ENCODE results near the gene IAH1. TPM values are rescaled to one million over a fixed set of nuclear protein-coding genes. Genes with fewer than 3 reads are reported as not detected.

The IAH1 gene
- total and polyA plus RNA-seq, 2 of the 4 experiments (the other 2 are of a cell fraction), result 84.5 to 89.8 TPM

GRCh38 chr2:9492927-9493326 is 18.6 kb downstream of the IAH1 start:
- POLR2A ChIA-PET (ENCODE audit: unreplicated experiment), result no interaction called here
- DNase-seq (no peak), ATAC-seq (ENCODE audit: low read depth) (no peak)
- no peak overlapping the region for H2BK20ac ChIP-seq (ENCODE audit: low read depth, low read length)
- no peak overlapping the region for H3K14ac ChIP-seq (replicated peaks; ENCODE audit: low read depth, low read length)
- H3K23ac ChIP-seq (ENCODE audit: low read depth, low read length), result no peak overlapping the region
- peaks cover 2% of the 10 kb centered on the region; the same call in 1 of the 2 replicates for H3K4me1 ChIP-seq (ENCODE audit: control insufficient read depth, insufficient read depth, low read length)
- H3K9ac ChIP-seq (ENCODE audit: low read depth, low read length), result no peak overlapping the region
- H3K9me3 ChIP-seq (ENCODE audit: control insufficient read depth, insufficient read depth, low read length), result no peaks in the 10 kb centered on the region
- no peak overlapping the region for H2AFZ ChIP-seq (replicated peaks; ENCODE audit: low read length, poor library complexity)
- in situ Hi-C loops (cut with MboI; ENCODE audit: low sequenced_read_pairs), result no loop called here
- H3K27me3 ChIP-seq (ENCODE audit: control insufficient read depth, insufficient read depth, low read length), result no peaks in the 10 kb centered on the region
- H3K18ac ChIP-seq (ENCODE audit: low read depth, low read length), result no peak overlapping the region
- H2AK9ac ChIP-seq (replicated peaks; ENCODE audit: low read depth, low read length, poor library complexity), result no peak overlapping the region
- no peak overlapping the region for H3K4me2 ChIP-seq (ENCODE audit: low read depth, low read length)
- H2BK5ac ChIP-seq (ENCODE audit: low read depth, low read length, poor library complexity, severe bottlenecking), result no peak overlapping the region
- peaks cover 52% of the 10 kb centered on the region for H3K36me3 ChIP-seq (ENCODE audit: control insufficient read depth, insufficient read depth, low read length)
- no peak overlapping the region for H4K8ac ChIP-seq (ENCODE audit: low read depth in 2 of 2, low read length in 2 of 2)
- no peak for TF ChIP-seq RFX5 (IDR thresholded peaks at IDR 0.05; ENCODE audit: low read depth, low read length)
- no peak for TF ChIP-seq CHD1 (IDR thresholded peaks at IDR 0.05; ENCODE audit: low read depth, low read length)
- no peak for TF ChIP-seq ELK1 (IDR thresholded peaks at IDR 0.05; ENCODE audit: borderline replicate concordance, low read depth, low read length)
- TF ChIP-seq CEBPB (IDR thresholded peaks at IDR 0.05; ENCODE audit: low read depth, low read length), result no peak
- no peak for TF ChIP-seq USF2 (IDR thresholded peaks at IDR 0.05; ENCODE audit: low read depth, low read length)
- TF ChIP-seq NFE2L2 (IDR thresholded peaks at IDR 0.05; ENCODE audit: low read depth, low read length), result no peak
- TF ChIP-seq FOS (IDR thresholded peaks at IDR 0.05; ENCODE audit: low read depth, low read length), result no peak
- TF ChIP-seq MAZ (IDR thresholded peaks at IDR 0.05; ENCODE audit: borderline replicate concordance, low read depth, low read length), result no peak
- no peak for TF ChIP-seq MAFK (IDR thresholded peaks at IDR 0.05; ENCODE audit: low read depth, low read length)
- no peak for TF ChIP-seq MXI1 (IDR thresholded peaks at IDR 0.05; ENCODE audit: borderline replicate concordance, low read depth, low read length)
- no peak for TF ChIP-seq POLR2A (IDR thresholded peaks at IDR 0.05; ENCODE audit: low read depth, low read length)
- no peak for TF ChIP-seq CTCF (conservative IDR thresholded peaks at IDR 0.05; ENCODE audit: low read depth, low read length)
- TF ChIP-seq RCOR1 (IDR thresholded peaks at IDR 0.05; ENCODE audit: insufficient replicate concordance, low read length), result no peak
- no peak for TF ChIP-seq SMC3 (IDR thresholded peaks at IDR 0.05; ENCODE audit: low read depth, low read length)
- no peak overlapping the region for H3K4me3 ChIP-seq (ENCODE audit: insufficient read depth, low read depth, low read length)
- H3K4ac ChIP-seq (ENCODE audit: low read depth, low read length), result no peak overlapping the region
- peaks cover 10 to 29% of the 10 kb centered on the region in 2 experiments for H3K79me1 ChIP-seq (ENCODE audit: low read depth in 1 of 2, low read length in 2 of 2)
- H2BK120ac ChIP-seq (ENCODE audit: low read depth, low read length), result no peak overlapping the region
- H2AK5ac ChIP-seq (ENCODE audit: low read depth, low read length), result no peak overlapping the region
- dilution Hi-C loops (cut with HindIII; ENCODE audit: low sequenced_read_pairs, unreplicated experiment), result no loop called here
- H4K91ac ChIP-seq (ENCODE audit: insufficient read depth, low read depth, low read length), result no peak overlapping the region
- H3K27ac ChIP-seq (ENCODE audit: insufficient read depth, low read length), result no peak overlapping the region
- BruUV-seq (replicated peaks), result no TSS peak
- H4K5ac ChIP-seq (ENCODE audit: low read depth, low read length), result no peak overlapping the region
- intact Hi-C loops (cut with micrococcal nuclease), result no loop called here
- CTCF ChIA-PET, result no interaction called here
- no peak overlapping the region for H3K56ac ChIP-seq (ENCODE audit: extremely low read depth, insufficient read depth, low read length)
- H3K9me1 ChIP-seq (ENCODE audit: insufficient read depth, low read length), result peaks cover 6% of the 10 kb centered on the region
- no peaks in the 10 kb centered on the region for H4K20me1 ChIP-seq (ENCODE audit: insufficient read depth, low read length)
- WGBS, 2 experiments (ENCODE audit: extremely low coverage in 2 of 2, insufficient read length in 1 of 2), result 83% methylated on average over 1 of the region's 2 CpGs; no CpG with 5 or more reads in 1 of the 2 experiments
- H2BK15ac ChIP-seq (ENCODE audit: low read depth, low read length), result no peak overlapping the region

All from IMR-90 (cell line).